Stomach (tissue), 9 donors: ENCODE data around the gene ZCWPW2. TPM values are rescaled to one million over a fixed set of nuclear protein-coding genes. Genes with fewer than 3 reads are reported as not detected.

Source experiments
- DNase-seq, 2 donors: peaks; one replicate each; pipeline versions ENCODE4 v3.0.0 to v3.0.0-alpha.2; 2013 to 2019
- H3K27ac ChIP-seq, 5 donors: fragments of 200-600 bp in 4 of 5; sonication (generic) in 4 of 5; one replicate each; pipeline ENCODE4 v1.5.1; 2013 to 2019; ENCODE audit warnings: mild to moderate bottlenecking in 1 of 5, moderate library complexity in 1 of 5
- H3K27me3 ChIP-seq, 3 donors: fragments of 200-600 bp; sonication (generic); one replicate each; pipeline ENCODE4 v1.5.1; 2017 to 2019; ENCODE audit warnings: mixed run types in 1 of 3
- H3K36me3 ChIP-seq, 4 donors: fragments of 200-600 bp; sonication (generic); 1 replicate in 3 of 4; 2 replicates in 1 of 4; pipeline ENCODE4 v1.5.1; 2016 to 2019
- H3K4me1 ChIP-seq, 4 donors: fragments of 200-600 bp; sonication (generic); one replicate each; pipeline ENCODE4 v1.5.1; 2016 to 2019
- H3K4me3 ChIP-seq, 4 donors: fragments of 200-600 bp; sonication (generic) in 3 of 4; one replicate each; pipeline ENCODE4 v1.5.1; 2016 to 2019; ENCODE audit warnings: mild to moderate bottlenecking in 1 of 4
- H3K9me3 ChIP-seq, 4 donors: fragments of 200-600 bp; sonication (generic); one replicate each; pipeline ENCODE4 v1.5.1; 2016 to 2019
- EP300 ChIP-seq: sonication (generic); formaldehyde crosslinking; IDR thresholded peaks from one replicate; pipeline ENCODE4 v1.6.1; 2017; ENCODE audit warnings: antibody characterized with exemption
- POLR2A ChIP-seq, 4 donors: fragments of 450-650 bp; IDR thresholded peaks; one replicate each; pipeline ENCODE4 v1.6.1; 2016; ENCODE audit warnings: antibody characterized with exemption in 4 of 4, control low read depth in 2 of 4, mild to moderate bottlenecking in 1 of 4, moderate library complexity in 1 of 4
- POLR2AphosphoS5 ChIP-seq, 3 donors: sonication (generic); formaldehyde crosslinking; IDR thresholded peaks; one replicate each; pipeline ENCODE4 v1.6.1; 2016; ENCODE audit warnings: antibody characterized with exemption in 3 of 3
- WGBS, 5 donors: extraction: QIAGEN DNeasy Blood & Tissue Kit in 3 of 5; methylation state at CpG; one replicate each; pipeline versions ENCODE4 v1.1.5 to v1.1.7; 2013 to 2018; 5-methylcytosine and 5-hydroxymethylcytosine counted together
- intact Hi-C: fragments of 100-400 bp; cut with DNase I; formaldehyde crosslinking; loops from one replicate; pipeline ENCODE4 v1.15.1; 2023; ENCODE audit warnings: low total_unique reads
- polyA plus RNA-seq, 3 donors: library from polyadenylated mRNA; stranded (reverse); fragments of 200-250 nt; gene quantifications; one replicate each; pipeline ENCODE4 v1.2.3, GENCODE V29; 2013
- total RNA-seq, 5 donors: library from RNA; depleted of rRNA; stranded (reverse); fragments of >200 nt; gene quantifications; one replicate each; pipeline versions ENCODE4 v1.1.0 to v1.2.3, GENCODE V29; 2014 to 2016
- TF ChIP-seq, protein P1 (sequence below), 7 experiments: fragments of 450-650 bp in 4 of 7; fragments of 200-600 bp in 3 of 7; sonication (generic) in 3 of 7; IDR thresholded peaks; one replicate each; pipeline ENCODE4 v1.5.1; 2016 to 2019; ENCODE audit warnings: antibody characterized with exemption in 7 of 7, control low read depth in 2 of 7, mild to moderate bottlenecking in 1 of 7
- donor health status: healthy with polysubstance abuse.
- donor health status: Bipolar disorder and iron deficiency.
- donor health status: healthy.

ZCWPW2 gene
- total and polyA plus RNA-seq, 8 donors = 0.29 to 9.4 (median 0.88) TPM; not detected in 1

DNA sequence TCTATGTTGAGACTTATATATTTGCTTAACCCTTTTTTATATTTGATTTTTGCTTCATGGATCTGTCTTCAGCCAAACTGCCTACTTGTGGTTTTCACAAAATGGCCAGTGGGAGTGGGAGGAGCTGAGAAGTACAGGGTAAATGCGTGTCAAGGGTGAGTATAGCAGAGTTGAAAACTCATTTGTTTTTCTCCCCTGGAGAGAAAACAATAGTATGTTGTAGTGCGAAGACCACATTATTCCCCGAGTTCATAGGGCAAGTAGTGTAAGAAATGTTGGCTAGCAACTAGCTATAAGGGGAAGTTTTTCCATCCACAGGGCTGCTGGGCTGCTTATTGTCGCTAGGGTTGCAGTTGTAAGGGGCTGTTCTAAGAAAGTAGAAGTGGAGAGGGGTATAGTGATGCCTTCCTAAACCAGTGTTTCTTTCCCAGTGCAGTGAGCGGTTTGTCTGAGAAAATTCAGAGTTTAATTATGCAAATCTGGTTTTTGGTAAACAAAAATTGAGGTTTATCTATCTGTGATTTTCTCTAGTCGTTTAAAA, 153.9 kb downstream of the ZCWPW2 start:
- H3K9me3 ChIP-seq = no peaks in the 10 kb centered on the region
- no peaks in the 10 kb centered on the region for H3K4me1 ChIP-seq
- no peaks in the 10 kb centered on the region for H3K36me3 ChIP-seq
- no peak for TF ChIP-seq POLR2AphosphoS5 (IDR thresholded peaks at IDR 0.05)
- TF ChIP-seq, protein P1, sequence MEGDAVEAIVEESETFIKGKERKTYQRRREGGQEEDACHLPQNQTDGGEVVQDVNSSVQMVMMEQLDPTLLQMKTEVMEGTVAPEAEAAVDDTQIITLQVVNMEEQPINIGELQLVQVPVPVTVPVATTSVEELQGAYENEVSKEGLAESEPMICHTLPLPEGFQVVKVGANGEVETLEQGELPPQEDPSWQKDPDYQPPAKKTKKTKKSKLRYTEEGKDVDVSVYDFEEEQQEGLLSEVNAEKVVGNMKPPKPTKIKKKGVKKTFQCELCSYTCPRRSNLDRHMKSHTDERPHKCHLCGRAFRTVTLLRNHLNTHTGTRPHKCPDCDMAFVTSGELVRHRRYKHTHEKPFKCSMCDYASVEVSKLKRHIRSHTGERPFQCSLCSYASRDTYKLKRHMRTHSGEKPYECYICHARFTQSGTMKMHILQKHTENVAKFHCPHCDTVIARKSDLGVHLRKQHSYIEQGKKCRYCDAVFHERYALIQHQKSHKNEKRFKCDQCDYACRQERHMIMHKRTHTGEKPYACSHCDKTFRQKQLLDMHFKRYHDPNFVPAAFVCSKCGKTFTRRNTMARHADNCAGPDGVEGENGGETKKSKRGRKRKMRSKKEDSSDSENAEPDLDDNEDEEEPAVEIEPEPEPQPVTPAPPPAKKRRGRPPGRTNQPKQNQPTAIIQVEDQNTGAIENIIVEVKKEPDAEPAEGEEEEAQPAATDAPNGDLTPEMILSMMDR (IDR thresholded peaks at IDR 0.05) = no peak
- TF ChIP-seq EP300 = no peak
- TF ChIP-seq POLR2A (IDR thresholded peaks at IDR 0.05) = no peak
- no peaks in the 10 kb centered on the region for H3K27me3 ChIP-seq
- WGBS, 5 donors = 69 to 81% (median 72%) methylated on average over 6 of the region's 6 CpGs
- H3K27ac ChIP-seq = no peak overlapping the region
- DNase-seq = peak in 1 of 2 donors; percentile 1
- no peak overlapping the region for H3K4me3 ChIP-seq
- intact Hi-C loops = no loop called here

DNA sequence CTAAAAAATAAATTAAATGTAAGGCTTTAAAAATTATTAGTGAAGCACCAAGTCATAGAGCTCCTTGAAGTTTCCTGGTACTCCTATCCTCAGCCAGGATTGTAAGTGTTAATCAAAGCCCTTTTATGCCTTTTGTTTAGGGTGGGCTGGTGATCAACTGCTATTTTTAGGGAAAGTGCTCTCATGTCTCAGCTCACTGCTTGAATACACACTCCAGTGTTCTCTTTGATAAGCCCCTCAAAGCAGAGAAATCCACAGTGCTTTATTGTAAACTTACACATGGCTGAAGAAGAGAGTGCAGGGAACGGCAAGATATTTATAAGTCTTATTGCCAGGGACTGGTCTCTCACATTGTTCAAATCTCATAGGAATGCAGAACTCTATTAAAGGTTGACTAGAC, 156.5 kb downstream of the ZCWPW2 start:
- Histone ChIP-seq H3K4me3 (no peak overlapping the region), H3K27ac (no peak overlapping the region), H3K36me3 (no peaks in the 10 kb centered on the region), H3K27me3 (no peaks in the 10 kb centered on the region), H3K4me1 (no peaks in the 10 kb centered on the region), H3K9me3 (no peaks in the 10 kb centered on the region)
- TF ChIP-seq POLR2AphosphoS5 (IDR thresholded peaks at IDR 0.05) (no peak), POLR2A (IDR thresholded peaks at IDR 0.05) (no peak), EP300 (no peak)
- TF ChIP-seq, protein P1 (IDR thresholded peaks at IDR 0.05) = no peak
- WGBS, 5 donors = 0 to 33% (median 3%) methylated on average over 1 of the region's 1 CpG
- intact Hi-C loops = no loop called here
- peak in 1 of 2 donors; percentile 8 for DNase-seq

DNA sequence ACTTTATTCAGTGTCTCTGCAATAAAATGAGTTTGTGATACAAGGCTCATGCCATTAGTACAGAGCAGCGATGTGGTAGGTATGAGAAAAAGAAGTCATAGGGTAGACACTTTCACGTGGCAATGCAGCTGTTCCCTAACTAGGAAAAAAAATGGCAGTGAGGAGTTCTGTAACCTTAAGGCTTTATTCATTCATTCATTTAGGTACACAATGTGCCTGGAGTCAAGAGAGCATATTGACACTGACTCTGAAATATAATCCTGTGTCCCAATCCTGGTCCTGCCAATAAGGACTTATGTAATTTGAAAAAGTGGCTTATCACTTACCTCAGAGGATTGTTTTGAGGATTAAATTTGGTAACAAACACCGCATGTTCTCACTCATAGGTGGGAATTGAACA, 173.1 kb downstream of the ZCWPW2 start:
- intact Hi-C loops = no loop called here
- no peak overlapping the region for H3K4me3 ChIP-seq
- no peaks in the 10 kb centered on the region for H3K36me3 ChIP-seq
- 88 to 97% (median 94%) methylated on average over 3 of the region's 3 CpGs for WGBS, 5 donors
- H3K27ac ChIP-seq = no peak overlapping the region
- H3K9me3 ChIP-seq = no peaks in the 10 kb centered on the region
- no peaks in the 10 kb centered on the region for H3K4me1 ChIP-seq
- TF ChIP-seq, protein P1 (IDR thresholded peaks at IDR 0.05) = no peak
- no peak for TF ChIP-seq POLR2A (IDR thresholded peaks at IDR 0.05)
- no peak for TF ChIP-seq EP300
- no peak for TF ChIP-seq POLR2AphosphoS5 (IDR thresholded peaks at IDR 0.05)
- no peak for DNase-seq
- H3K27me3 ChIP-seq = no peaks in the 10 kb centered on the region

DNA sequence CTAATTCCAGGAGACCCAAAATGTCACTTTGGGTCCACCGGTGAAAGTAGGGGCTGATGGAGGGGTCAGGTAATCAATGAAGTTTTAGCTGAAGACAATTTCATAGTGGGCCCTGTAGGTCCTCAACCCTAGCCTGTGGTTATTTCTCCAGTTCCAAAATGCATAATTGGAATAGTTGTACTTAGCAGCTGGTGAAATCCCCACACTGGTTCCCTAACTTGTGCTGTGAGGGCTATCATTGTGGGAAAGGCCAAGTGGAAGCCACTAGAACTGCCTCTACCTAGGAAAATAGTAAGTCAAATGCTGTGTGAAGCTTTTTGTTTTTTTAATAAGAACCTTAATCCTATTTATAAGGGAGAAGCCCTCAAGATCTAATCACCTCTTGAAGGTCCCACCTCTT, 193.8 kb downstream of the ZCWPW2 start:
- H3K36me3 ChIP-seq = no peaks in the 10 kb centered on the region
- intact Hi-C loops = no loop called here
- no peak for TF ChIP-seq EP300
- TF ChIP-seq, protein P1 (IDR thresholded peaks at IDR 0.05) = no peak
- no peak for TF ChIP-seq POLR2AphosphoS5 (IDR thresholded peaks at IDR 0.05)
- no peak for TF ChIP-seq POLR2A (IDR thresholded peaks at IDR 0.05)
- no peak overlapping the region for H3K27ac ChIP-seq
- no peak overlapping the region for H3K4me3 ChIP-seq
- H3K4me1 ChIP-seq = no peaks in the 10 kb centered on the region
- peaks cover 0 to 28% (median 11%) of the 10 kb centered on the region in 4 donors for H3K9me3 ChIP-seq
- DNase-seq = no peak
- H3K27me3 ChIP-seq = no peaks in the 10 kb centered on the region
- WGBS, 5 donors = 0 to 96% (median 58%) methylated on average over 1 of the region's 1 CpG
